Stimulated activated CD8-positive, alpha-beta memory T cell treated with anti-CD3 and anti-CD28 coated beads, Interleukin-7, amount 100 ng/mL, for 48 hours (primary cell): ENCODE data around the gene CYFIP1.

ENCODE experiments used
- DNase-seq, 2 donors: peaks; one replicate each; pipeline ENCODE4 v3.0.0-alpha.2; 2020; ENCODE audit warnings: low read depth in 1 of 2; ENCODE audit errors: extremely low read depth in 1 of 2

The CYFIP1 gene

DNA sequence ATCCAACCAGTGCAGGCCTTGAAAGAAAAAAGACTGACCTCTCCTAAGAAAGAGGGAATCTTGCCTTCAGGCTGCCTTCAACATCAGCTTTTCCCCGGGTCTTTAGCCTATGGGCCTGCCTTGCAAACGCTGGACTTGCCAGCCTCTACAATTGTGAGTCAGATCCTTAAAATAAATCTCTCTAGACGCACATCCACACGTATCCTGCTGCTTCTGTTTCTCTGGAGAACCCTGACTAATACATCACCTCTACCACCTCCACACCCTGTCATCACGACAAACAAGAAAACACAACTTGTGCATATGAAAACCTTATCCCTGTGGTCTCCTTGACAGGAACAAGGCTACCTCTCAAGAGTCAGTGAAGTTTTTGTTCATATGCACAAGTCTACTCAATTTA lies 11.8 kb downstream of the CYFIP1 start:
- no peak for DNase-seq

GRCh38 chr15:22967084-22967770 lies 12.9 kb downstream of the CYFIP1 start:
- DNase-seq, result no peak

DNA sequence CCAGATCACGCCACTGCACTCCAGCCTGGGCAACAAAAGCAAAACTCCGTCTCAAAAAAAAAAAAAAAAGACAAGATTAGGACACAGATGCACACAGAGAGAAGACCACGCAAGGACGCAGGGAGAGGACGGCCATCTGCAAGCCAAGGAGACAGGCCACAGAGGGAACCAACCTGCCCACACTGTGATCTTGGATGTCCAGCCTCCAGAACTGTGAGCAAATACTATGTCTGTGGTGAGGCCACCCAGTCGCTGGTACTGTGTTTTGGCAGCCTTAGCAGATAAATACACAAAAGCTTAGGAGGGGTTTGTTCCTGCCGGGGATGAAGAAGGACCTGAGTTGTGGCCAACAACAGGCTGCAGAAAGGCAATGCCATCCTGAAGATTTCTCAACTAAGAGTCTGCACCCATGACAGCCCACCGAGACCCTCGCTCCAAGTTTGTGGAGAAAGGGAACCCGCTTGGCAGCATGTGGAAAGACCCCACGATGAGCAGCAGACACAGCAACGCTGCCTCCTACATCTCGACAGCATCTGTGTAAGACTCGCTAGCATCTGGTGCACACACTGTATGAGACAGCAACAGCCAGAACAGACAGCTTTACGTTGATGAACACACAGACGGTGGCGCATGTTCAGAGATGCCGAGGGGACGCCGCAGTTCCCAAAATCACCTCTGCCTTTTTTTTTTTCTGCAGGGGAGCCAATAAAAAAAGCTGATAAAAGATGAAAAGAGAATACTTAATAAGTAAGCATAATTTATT lies 13.7 kb downstream of the CYFIP1 start:
- no peak for DNase-seq

DNA sequence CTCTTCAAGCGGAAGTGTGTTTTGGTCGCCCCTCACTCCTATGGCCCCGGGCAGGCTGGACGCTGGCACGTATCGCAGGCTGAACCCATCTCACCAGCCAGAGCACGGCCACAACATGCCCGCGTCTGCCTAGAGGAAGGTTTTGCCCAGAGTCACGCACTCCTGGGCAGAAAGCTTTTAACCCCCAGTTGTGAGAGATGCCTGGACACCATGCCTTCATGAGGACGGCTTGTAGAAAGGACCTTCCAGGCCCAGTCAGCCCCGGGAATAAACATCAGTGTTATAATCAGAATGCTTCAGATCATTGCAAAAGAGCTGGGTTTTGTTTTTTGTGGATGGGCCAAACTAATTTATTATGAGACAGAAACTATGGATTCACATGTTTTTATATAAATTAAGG lies 16.5 kb downstream of the CYFIP1 start:
- no peak for DNase-seq

GRCh38 chr15:22962611-22963010 lies 17.6 kb downstream of the CYFIP1 start:
- DNase-seq, result no peak

- no peak for DNase-seq
These were observed 18.4 kb downstream of the CYFIP1 start for GRCh38 chr15:22961762-22962161.

DNA sequence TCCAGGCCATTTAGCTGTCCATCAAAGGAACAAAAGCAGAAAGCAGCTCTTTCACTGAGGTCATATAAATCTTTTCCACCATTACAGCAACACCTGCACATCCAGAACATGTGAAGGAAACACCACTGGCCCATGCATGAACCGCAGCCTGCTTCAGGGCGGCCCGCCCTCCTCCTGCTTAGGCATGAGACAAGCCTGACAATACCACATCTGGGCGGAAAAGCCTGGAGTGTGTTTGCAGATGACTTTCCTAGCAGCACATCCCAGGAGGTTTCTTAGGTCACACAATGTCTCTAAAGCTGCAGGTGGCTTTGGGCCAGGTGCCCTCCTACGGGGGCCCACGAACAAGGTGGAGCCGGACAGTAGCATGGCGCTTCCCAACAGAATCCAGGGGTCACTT lies 19.6 kb downstream of the CYFIP1 start:
- DNase-seq, result no peak

- no peak for DNase-seq
These were observed 20.0 kb downstream of the CYFIP1 start for GRCh38 chr15:22960126-22960525.

DNA sequence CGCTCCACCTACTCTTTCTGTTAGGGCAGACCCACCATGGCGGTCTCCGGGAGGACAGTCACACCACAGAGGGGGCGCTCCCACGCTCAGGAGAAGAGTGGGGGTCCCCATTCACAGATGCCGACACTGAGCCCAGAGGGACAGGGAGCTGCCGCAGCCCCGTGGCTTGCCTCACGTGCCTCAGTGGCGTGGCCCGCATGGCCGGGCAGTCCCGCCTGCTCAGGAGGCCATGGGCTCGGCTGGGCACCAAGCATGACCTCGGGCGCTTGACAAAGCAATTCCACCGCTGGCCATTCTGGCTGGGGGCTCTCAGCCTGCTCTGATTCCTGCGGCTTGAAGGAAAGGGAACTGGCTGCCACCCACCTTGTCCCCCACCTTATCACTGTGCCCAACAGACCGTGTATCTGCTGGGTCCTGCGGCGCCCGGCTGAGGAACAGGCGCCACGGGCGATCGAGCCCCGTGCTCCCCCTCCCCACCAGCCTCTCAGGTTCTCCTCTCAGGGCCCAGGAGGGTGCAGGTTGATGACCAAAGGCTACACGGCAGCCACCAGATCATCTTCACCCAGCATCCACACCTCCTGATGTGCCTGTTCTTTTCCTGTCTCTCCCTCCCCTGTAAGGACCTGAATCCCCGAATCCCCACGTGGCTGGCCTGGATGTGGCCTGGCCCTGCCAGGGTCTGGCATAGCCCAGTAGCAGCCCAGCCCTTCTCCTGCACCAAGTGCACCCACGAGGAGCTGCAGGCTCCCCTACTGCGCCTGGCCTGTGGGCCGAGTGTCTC lies 20.7 kb downstream of the CYFIP1 start:
- DNase-seq, result no peak

GRCh38 chr15:22958487-22959280 lies 21.5 kb downstream of the CYFIP1 start:
- no peak for DNase-seq

DNA sequence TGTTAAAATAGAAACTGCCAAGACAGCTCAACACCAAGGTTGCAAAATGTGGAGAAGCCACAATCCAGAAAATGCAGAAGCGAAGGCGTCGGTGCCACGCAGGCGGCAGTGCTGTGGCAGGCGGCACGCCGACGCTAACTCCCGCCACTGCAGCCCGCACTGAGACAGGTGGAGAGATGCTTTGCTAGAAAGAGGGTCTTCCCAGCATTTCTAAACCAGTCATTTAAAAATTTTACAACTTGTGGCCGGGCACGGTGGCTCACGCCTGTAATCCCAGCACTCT lies 23.2 kb downstream of the CYFIP1 start:
- no peak for DNase-seq

DNA sequence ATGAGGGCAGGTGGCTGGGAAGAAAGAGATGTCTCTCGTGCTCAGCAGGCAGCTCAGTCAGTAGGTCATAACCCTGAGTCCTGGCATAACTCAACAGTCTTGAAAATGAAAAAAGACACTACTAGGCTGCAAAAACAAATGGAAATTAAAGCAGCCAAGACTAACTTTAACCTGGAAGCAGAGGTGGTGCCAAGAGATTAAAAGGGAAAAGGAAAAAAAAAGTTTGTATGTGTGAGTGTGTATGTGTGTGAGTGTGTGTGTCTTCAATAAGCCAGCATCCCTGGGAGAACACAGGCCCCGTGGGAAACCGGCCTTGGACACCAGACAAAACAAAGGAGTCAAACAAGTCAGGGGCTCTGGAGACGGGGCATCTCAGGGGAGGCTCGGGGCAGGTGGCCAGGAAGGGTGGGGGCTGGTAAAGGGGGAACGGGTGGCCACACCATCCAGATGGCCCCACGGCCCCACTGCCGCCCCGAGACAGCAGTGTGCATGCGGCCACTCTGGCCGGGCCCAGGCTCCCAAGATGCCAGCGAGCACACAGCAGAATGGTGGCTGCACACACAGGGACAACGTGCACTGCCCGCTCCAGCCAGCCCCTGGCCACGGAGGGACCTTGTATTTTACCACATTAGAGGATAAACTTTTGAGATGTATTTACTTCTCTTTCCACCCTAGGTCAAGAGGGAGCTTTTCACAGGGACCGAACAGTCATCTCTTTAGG lies 23.8 kb downstream of the CYFIP1 start:
- no peak for DNase-seq

DNA sequence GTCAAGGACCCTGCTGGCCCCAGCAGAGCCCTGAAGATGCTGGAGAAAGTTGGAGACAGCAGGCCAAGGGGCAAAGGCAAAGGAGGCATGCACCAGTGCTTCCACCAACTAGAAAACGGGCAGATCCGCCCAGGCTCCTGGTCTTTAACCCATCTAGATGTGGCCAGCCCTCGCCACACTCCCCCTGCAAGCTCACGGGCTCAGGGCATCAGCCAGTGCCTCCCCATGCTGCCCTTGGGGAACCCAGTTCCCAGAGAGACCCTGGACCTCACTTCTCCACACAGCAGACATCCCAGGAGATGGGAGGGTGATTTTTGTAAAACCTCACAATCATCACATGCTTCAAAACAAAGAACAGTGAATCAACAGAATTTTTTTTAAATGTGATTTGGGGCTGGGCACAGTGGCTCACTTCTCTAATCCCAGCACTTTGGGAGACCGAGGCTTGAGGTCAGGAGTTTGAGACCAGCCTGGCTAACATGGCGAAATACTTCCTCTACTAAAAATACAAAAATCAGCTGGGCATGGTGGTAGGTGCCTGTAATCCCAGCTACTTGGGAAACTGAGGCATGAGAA lies 24.5 kb downstream of the CYFIP1 start:
- no peak for DNase-seq

DNA sequence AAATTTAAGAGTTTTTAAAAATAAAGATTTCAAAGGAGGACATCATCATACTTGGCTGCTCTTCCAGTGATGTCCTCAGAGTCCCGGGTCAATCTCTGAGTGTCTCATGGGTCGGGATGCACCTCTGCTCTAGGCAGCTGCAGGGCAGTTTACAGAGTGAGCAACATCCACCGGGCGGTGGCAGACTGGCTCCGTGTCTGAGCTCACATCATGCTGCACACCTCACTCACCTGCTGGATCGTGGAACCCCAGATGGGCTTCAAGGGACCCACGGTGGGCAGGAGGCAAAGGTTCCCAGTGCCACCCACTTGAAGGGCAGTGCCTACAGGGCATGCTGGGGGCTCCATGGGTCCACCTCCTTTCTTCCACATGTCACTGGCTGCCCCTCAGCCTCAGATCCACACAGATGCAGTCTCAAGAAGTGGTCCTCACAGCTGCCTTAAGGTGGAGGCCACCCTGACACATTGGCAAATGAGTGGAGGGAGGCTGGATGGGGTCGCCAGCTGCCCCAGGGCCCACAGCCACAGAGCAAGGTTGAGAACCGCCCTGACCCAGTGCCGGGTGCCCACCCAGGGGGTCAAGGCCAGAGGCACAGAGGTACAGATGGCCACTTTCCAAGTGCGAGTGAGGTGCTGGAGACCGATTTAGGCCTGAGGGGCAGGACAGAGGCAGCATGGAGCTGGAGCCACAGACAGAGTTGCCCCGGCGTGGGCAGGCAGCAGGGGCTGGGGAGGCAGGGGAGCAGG lies 25.2 kb downstream of the CYFIP1 start:
- DNase-seq, result no peak

DNA sequence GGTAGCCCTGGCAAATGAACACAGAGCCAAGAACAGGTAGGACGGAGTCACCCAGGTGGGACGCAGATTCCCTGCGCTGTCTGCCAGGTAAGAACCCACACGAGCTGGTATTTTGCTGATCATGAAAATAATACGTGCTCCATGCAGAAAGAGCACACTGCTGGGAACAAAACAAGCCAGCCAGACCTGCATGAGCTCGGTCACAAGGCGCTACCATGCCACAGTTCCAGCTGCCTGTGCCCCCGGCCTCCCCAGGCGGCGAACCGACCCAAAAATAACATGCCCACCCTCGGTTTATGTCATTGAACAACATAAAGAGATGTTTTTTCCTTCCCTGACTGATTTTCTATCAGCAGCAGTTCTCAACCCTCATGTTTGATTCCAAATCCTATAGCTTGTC lies 25.8 kb downstream of the CYFIP1 start:
- no peak for DNase-seq

DNA sequence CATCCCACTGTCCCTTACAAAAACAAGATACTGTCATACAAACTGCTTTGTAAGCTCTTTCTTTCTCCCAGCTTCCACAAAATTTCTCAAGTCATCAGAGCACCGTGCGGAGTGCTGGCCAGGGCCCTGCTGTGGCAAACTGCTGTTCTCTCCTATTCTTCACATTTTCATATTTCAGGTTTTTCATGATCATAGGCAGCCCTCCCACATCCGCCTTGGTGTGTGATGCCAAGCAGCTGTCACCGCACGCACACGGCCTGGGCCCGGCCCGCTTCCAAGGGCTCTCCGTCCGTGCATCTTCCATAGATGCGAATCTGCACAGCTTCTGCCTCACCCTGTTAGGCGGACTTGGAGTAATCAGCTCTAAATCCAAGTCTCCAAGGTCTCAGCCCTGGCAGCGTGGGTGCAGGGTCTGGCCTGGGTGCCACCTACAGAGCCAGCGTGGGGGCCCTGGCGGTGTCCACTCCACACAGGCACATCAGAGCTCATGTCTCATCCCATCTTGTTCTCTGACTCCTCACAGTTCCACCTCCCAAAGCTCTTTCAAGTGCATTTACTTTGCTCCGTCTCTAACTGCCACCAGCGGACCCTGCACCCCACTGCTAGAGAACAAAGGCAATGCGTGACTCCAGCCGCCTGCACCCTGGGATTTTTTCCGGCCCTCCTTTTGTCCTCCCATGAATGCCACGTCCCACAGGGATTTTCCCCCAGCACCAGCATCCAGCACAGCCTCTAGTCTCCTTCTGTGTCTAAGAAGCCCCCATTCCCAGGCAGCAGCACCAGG lies 27.2 kb downstream of the CYFIP1 start:
- DNase-seq, result no peak

DNA sequence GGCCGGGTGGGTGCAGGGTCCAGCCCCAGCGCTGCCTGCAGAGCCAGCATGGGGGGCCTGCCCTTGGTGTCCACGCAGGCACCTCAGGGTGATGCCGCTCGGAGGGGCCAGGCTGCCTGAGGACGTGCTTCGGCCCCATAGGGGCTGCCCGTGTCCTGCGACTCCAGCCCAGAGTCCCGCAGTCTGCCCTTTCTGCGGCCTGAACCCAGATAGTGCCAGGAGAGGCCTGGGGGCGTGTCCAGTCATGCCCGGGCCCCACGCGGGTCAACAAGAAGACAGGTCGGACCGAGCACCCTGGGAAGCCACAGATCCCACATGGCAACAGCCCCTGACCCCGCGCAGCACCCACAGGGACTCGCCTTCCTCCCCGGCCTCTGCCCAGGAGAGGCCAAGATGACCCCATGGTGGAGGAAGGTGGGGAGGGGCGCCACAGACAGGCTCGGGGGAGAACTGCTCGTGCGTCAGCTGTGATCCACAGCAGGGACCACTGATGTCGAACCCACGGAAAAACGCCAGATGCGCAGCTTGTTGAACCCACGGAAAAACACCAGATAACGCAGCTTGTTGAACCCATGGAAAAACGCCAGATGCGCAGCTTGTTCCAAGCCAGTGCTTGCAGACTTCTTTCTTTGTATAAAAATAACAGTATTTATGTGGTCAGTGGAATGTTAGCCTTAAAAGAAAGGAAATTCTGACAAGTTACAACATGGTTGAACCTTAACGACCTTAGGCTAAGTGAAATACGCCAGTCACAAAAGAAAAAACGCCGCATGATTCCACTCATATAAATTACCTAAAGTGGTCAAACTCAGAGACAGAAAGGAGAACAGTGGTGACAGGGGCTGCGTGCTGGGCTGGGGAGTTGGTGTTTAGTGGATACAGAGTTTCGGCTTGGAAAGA lies 28.5 kb downstream of the CYFIP1 start:
- no peak for DNase-seq

GRCh38 chr15:22951031-22951380 lies 29.2 kb downstream of the CYFIP1 start:
- DNase-seq, result no peak
